SK-N-SH (cell line): ENCODE data around the gene RNF8.

ENCODE experiments used
- CTCF ChIP-seq: fragments of 200-600 bp; sonication (generic); IDR thresholded peaks from 2 replicates; pipeline ENCODE4 v1.6.1; 2017; ENCODE audit warnings: antibody characterized with exemption, mild to moderate bottlenecking, moderate library complexity
- EP300 ChIP-seq, 2 experiments: IDR thresholded peaks; 2 replicates each; pipeline versions ENCODE4 v1.4.0 to v1.6.1; 2012; ENCODE audit warnings: borderline replicate concordance in 1 of 2, low read depth in 1 of 2, low read length in 1 of 2
- FOSL2 ChIP-seq: IDR thresholded peaks from 2 replicates; pipeline ENCODE4 v1.4.0; 2012; ENCODE audit warnings: low read depth, mild to moderate bottlenecking, moderate library complexity, borderline replicate concordance
- FOXM1 ChIP-seq: IDR thresholded peaks from 2 replicates; pipeline ENCODE4 v1.4.0; 2012; ENCODE audit warnings: low read depth, mild to moderate bottlenecking
- GATA2 ChIP-seq: sonication (generic); formaldehyde crosslinking; IDR thresholded peaks from 2 replicates; pipeline ENCODE4 v1.5.0; 2020; ENCODE audit warnings: mild to moderate bottlenecking, missing genetic modification reagents
- MAX ChIP-seq: IDR thresholded peaks from 2 replicates; pipeline ENCODE4 v1.4.0; 2012; ENCODE audit warnings: low read depth
- SMC3 ChIP-seq: IDR thresholded peaks from 2 replicates; pipeline ENCODE4 v1.6.1; 2012; ENCODE audit warnings: low read depth, low read length, improper control_type of control experiment
- TEAD4 ChIP-seq: IDR thresholded peaks from 2 replicates; pipeline ENCODE4 v1.4.0; 2012; ENCODE audit warnings: mild to moderate bottlenecking, borderline replicate concordance; ENCODE audit not compliant: insufficient read depth
- ZBTB33 ChIP-seq: IDR thresholded peaks from 2 replicates; pipeline ENCODE4 v1.4.0; 2012; ENCODE audit warnings: low read depth, borderline replicate concordance

GRCh38 chr6:37352384-37352783, 1.4 kb upstream of the RNF8 start:
- TF ChIP-seq CTCF = no peak
- TF ChIP-seq MAX = no peak
- TF ChIP-seq SMC3 = no peak
- TF ChIP-seq ZBTB33 = no peak
- TF ChIP-seq EP300 (IDR thresholded peaks at IDR 0.05; ENCODE audit: borderline replicate concordance in 1 of 2, low read depth in 1 of 2, low read length in 1 of 2) = no peak
- TF ChIP-seq FOXM1 = no peak
- no peak for TF ChIP-seq FOSL2
- no peak for TF ChIP-seq GATA2
- no peak for TF ChIP-seq TEAD4
